ENCODE measurements around the gene RAI1. TPM values are rescaled to one million over a fixed set of nuclear protein-coding genes. Genes with fewer than 3 reads are reported as not detected.

Gene RAI1
- total and polyA plus RNA-seq, 2 of the 13 experiments (the other 11 are each of a cell fraction or from before 2014, with no cell fraction given): 3.4 to 5.2 TPM

DNA sequence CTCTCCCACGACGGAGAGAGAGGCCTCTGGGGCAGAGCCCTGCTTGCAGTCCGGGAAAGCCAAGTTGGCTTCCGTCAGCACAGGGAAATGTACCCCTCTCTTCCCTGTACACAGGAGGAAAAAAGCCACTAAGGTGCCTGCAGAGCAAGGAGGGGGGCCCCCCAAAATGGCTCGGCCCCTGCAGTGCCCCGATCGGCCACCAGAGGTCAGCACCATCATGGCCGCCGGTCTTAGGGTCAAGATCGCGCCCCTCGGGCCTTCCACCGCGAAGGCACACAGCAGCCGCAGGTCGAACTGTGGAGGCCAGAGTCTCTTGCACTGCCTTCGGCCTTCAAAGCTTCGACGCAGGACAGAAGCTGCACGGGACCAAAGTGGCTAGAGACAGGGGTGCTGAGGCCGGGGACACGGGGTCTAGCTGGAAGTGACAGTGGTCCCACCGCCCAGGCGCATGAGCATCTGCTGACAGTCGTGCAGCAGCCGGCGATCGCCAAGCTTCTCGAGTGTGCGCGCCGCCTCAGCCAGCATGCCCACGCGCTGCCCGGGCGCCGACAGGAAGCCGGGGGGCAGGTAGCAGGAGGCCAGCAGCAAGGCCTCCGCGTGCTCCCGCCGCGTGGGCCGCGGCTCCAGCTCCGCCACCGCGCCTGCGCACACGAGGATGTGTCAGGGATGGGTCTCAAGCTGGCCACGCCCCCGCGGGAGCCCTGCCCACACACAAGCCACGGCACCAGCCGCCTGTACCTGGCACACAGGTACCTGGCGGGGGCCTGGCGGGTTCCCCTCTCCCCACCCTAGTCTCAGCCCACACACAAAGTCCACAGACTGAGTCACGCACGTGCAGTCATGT, 131.2 kb downstream of the RAI1 start (continued):
- TF ChIP-seq ATF2 (CRISPR knock-in tag; IDR thresholded peaks at IDR 0.05): 0 out of 2 replicates have a peak, but pooled peaks have one; percentile 23
- TF ChIP-seq ZNF501 (CRISPR knock-in tag; IDR thresholded peaks at IDR 0.05): peak; percentile 78; the same call in 1 of the 2 replicates
- no peak for TF ChIP-seq RORA (CRISPR knock-in tag; IDR thresholded peaks at IDR 0.05)
- TF ChIP-seq ZBTB7B (CRISPR knock-in tag; IDR thresholded peaks at IDR 0.05): peak; percentile 84
- TF ChIP-seq TOPORS (CRISPR knock-in tag; IDR thresholded peaks at IDR 0.05): no peak
- no peak for TF ChIP-seq ZNF660 (CRISPR knock-in tag; IDR thresholded peaks at IDR 0.05; ENCODE audit: borderline replicate concordance, low read depth)
- TF ChIP-seq ZNF761 (CRISPR knock-in tag; conservative IDR thresholded peaks at IDR 0.05): no peak
- no peak for TF ChIP-seq NFE2 (CRISPR knock-in tag; IDR thresholded peaks at IDR 0.05)
- TF ChIP-seq NRL (CRISPR knock-in tag; IDR thresholded peaks at IDR 0.05; ENCODE audit: borderline replicate concordance): peak; percentile 55; the same call in 1 of the 2 replicates
- no peak for TF ChIP-seq MIER3 (CRISPR knock-in tag; IDR thresholded peaks at IDR 0.05; ENCODE audit: borderline replicate concordance)
- no peak; the same call in 1 of the 2 replicates for TF ChIP-seq ZFP82 (CRISPR knock-in tag; IDR thresholded peaks at IDR 0.05; ENCODE audit: borderline replicate concordance)
- no peak for TF ChIP-seq HCFC1 (IDR thresholded peaks at IDR 0.05; ENCODE audit: low read depth, low read length)
- TF ChIP-seq ZNF687 (CRISPR knock-in tag; IDR thresholded peaks at IDR 0.05): peak; percentile 89
- no peak for TF ChIP-seq JUNB (CRISPR knock-in tag; IDR thresholded peaks at IDR 0.05; ENCODE audit: borderline replicate concordance)
- TF ChIP-seq ZNF678 (CRISPR knock-in tag; IDR thresholded peaks at IDR 0.05): no peak
- TF ChIP-seq ZNF382 (CRISPR knock-in tag; IDR thresholded peaks at IDR 0.05; ENCODE audit: borderline replicate concordance): no peak
- no peak for TF ChIP-seq GABPA (IDR thresholded peaks at IDR 0.05; ENCODE audit: low read depth, low read length)
- no peak for TF ChIP-seq GABPA (CRISPR knock-in tag; IDR thresholded peaks at IDR 0.05; ENCODE audit: low read depth)
- TF ChIP-seq RERE (CRISPR knock-in tag; IDR thresholded peaks at IDR 0.05; ENCODE audit: low read depth): 0 out of 2 replicates have a peak, but pooled peaks have one; percentile 22

Data from HepG2 (cell line).